ENCODE results near the gene CACTIN.
A peak's percentile ranks its signal among the peaks of the same experiment; 100 is the strongest.

The CACTIN gene

DNA sequence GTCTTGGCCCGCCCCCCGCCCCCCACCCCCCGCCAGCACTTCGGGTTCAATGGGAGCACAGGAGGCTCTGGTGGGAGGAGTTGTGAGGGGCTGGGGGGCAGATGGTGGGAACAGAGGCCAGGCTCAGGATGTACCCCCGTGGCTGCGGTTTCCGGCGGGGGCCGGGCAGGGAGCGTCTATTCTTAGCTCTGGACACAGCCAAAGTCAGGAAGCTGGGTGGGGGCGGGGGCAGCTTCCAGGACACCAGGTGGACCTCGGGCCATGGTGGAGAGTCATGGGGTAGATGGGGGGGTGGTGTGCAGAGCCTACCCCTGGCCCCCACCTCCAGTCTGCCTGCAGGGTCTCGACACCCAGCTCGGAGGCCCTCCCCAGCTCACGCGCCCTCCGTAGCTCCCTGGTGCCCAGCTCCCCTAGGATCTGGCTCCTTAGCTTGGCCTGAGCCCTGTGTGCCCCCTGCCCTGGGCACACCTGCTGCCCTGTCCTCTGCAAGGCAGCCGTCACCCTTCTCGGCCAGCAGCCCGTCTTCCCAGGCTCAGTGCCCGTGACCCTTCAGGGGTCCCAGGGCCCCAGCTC, 17.8 kb downstream of the CACTIN start:
- TF ChIP-seq TAF1 (IDR thresholded peaks at IDR 0.05; ENCODE audit: borderline replicate concordance, insufficient read depth, low read length) (no peak), POLR2AphosphoS5 (IDR thresholded peaks at IDR 0.05; ENCODE audit: low read depth, low read length) (no peak), SIN3A (IDR thresholded peaks at IDR 0.05; ENCODE audit: borderline replicate concordance, insufficient read depth, low read length) (no peak), FOXP2 (optimal IDR thresholded peaks at IDR 0.05; ENCODE audit: borderline replicate concordance, extremely low read depth, extremely low read length, insufficient read depth) (peak; percentile 27)
- TF ChIP-seq, protein P1, sequence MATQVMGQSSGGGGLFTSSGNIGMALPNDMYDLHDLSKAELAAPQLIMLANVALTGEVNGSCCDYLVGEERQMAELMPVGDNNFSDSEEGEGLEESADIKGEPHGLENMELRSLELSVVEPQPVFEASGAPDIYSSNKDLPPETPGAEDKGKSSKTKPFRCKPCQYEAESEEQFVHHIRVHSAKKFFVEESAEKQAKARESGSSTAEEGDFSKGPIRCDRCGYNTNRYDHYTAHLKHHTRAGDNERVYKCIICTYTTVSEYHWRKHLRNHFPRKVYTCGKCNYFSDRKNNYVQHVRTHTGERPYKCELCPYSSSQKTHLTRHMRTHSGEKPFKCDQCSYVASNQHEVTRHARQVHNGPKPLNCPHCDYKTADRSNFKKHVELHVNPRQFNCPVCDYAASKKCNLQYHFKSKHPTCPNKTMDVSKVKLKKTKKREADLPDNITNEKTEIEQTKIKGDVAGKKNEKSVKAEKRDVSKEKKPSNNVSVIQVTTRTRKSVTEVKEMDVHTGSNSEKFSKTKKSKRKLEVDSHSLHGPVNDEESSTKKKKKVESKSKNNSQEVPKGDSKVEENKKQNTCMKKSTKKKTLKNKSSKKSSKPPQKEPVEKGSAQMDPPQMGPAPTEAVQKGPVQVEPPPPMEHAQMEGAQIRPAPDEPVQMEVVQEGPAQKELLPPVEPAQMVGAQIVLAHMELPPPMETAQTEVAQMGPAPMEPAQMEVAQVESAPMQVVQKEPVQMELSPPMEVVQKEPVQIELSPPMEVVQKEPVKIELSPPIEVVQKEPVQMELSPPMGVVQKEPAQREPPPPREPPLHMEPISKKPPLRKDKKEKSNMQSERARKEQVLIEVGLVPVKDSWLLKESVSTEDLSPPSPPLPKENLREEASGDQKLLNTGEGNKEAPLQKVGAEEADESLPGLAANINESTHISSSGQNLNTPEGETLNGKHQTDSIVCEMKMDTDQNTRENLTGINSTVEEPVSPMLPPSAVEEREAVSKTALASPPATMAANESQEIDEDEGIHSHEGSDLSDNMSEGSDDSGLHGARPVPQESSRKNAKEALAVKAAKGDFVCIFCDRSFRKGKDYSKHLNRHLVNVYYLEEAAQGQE (IDR thresholded peaks at IDR 0.05; ENCODE audit: insufficient read depth in 1 of 2, low read depth in 2 of 2, low read length in 2 of 2): no peak

- TF ChIP-seq FOXP2 (optimal IDR thresholded peaks at IDR 0.05; ENCODE audit: borderline replicate concordance, extremely low read depth, extremely low read length, insufficient read depth): no peak
- no peak for TF ChIP-seq POLR2AphosphoS5 (IDR thresholded peaks at IDR 0.05; ENCODE audit: low read depth, low read length)
- no peak for TF ChIP-seq TAF1 (IDR thresholded peaks at IDR 0.05; ENCODE audit: borderline replicate concordance, insufficient read depth, low read length)
- TF ChIP-seq SIN3A (IDR thresholded peaks at IDR 0.05; ENCODE audit: borderline replicate concordance, insufficient read depth, low read length): no peak
- TF ChIP-seq, protein P1 (IDR thresholded peaks at IDR 0.05; ENCODE audit: insufficient read depth in 1 of 2, low read depth in 2 of 2, low read length in 2 of 2): no peak
These were observed 18.4 kb downstream of the CACTIN start for GRCh38 chr19:3608079-3608641.

- TF ChIP-seq SIN3A (IDR thresholded peaks at IDR 0.05; ENCODE audit: borderline replicate concordance, insufficient read depth, low read length) (no peak), TAF1 (IDR thresholded peaks at IDR 0.05; ENCODE audit: borderline replicate concordance, insufficient read depth, low read length) (no peak), POLR2AphosphoS5 (IDR thresholded peaks at IDR 0.05; ENCODE audit: low read depth, low read length) (no peak), FOXP2 (optimal IDR thresholded peaks at IDR 0.05; ENCODE audit: borderline replicate concordance, extremely low read depth, extremely low read length, insufficient read depth) (no peak)
- TF ChIP-seq, protein P1 (IDR thresholded peaks at IDR 0.05; ENCODE audit: insufficient read depth in 1 of 2, low read depth in 2 of 2, low read length in 2 of 2): no peak
These were observed 19.1 kb downstream of the CACTIN start for GRCh38 chr19:3607303-3608078.

- no peak for TF ChIP-seq SIN3A (IDR thresholded peaks at IDR 0.05; ENCODE audit: borderline replicate concordance, insufficient read depth, low read length)
- TF ChIP-seq TAF1 (IDR thresholded peaks at IDR 0.05; ENCODE audit: borderline replicate concordance, insufficient read depth, low read length): no peak
- TF ChIP-seq, protein P1 (IDR thresholded peaks at IDR 0.05; ENCODE audit: insufficient read depth in 1 of 2, low read depth in 2 of 2, low read length in 2 of 2): no peak
These were observed 19.8 kb downstream of the CACTIN start, which contains the start of gene TBXA2R for GRCh38 chr19:3606690-3607289. Gene TBXA2R, minus strand, starts transcription at chr19:3606875. Its CDS starts 6,241 bp downstream, at chr19:3600634.
